Trophoblast cell (in vitro differentiated cells and primary cell): ENCODE measurements around the gene QRSL1.

ENCODE experiments used
- DNase-seq, 2 donors: peaks; one replicate each; pipeline ENCODE4 v3.0.0-alpha.2; 2016
- H2AFZ ChIP-seq: 2 replicates; pipeline ENCODE4 v1.6.1; 2013; ENCODE audit warnings: low read length, moderate library complexity, mild to moderate bottlenecking; ENCODE audit not compliant: insufficient read depth, poor library complexity
- H2AK5ac ChIP-seq: 2 replicates; pipeline ENCODE4 v1.6.1; 2013; ENCODE audit warnings: mild to moderate bottlenecking, low read length
- H2BK120ac ChIP-seq: 2 replicates; pipeline ENCODE4 v1.6.1; 2013; ENCODE audit warnings: low read length, mild to moderate bottlenecking, moderate library complexity; ENCODE audit not compliant: insufficient read depth, poor library complexity
- H2BK12ac ChIP-seq: 2 replicates; pipeline ENCODE4 v1.6.1; 2013; ENCODE audit warnings: mild to moderate bottlenecking, low read length, moderate library complexity
- H2BK5ac ChIP-seq: 2 replicates; pipeline ENCODE4 v1.6.1; 2013; ENCODE audit warnings: low read length, low read depth, moderate library complexity, mild to moderate bottlenecking; ENCODE audit not compliant: poor library complexity
- H3K14ac ChIP-seq: 2 replicates; pipeline ENCODE4 v1.6.1; 2013; ENCODE audit warnings: mild to moderate bottlenecking, low read length
- H3K18ac ChIP-seq: 2 replicates; pipeline ENCODE4 v1.6.1; 2013; ENCODE audit warnings: mild to moderate bottlenecking, low read length
- H3K23ac ChIP-seq: 2 replicates; pipeline ENCODE4 v1.6.1; 2013; ENCODE audit warnings: low read length
- H3K27ac ChIP-seq: 2 replicates; pipeline ENCODE4 v1.5.1; 2013; ENCODE audit warnings: low read depth, mild to moderate bottlenecking, inconsistent platforms, low read length, moderate library complexity
- H3K27me3 ChIP-seq: 2 replicates; pipeline ENCODE4 v1.6.1; 2013; ENCODE audit warnings: inconsistent platforms, mild to moderate bottlenecking, low read length, moderate library complexity; ENCODE audit not compliant: insufficient read depth
- H3K36me3 ChIP-seq, 2 experiments: 1 replicate in 1 of 2; 2 replicates in 1 of 2; pipeline ENCODE4 v1.6.1; 2013; ENCODE audit warnings: low read length in 2 of 2, mild to moderate bottlenecking in 2 of 2, moderate library complexity in 1 of 2; ENCODE audit not compliant: insufficient read depth in 2 of 2, control insufficient read depth in 1 of 2
- H3K4ac ChIP-seq: 2 replicates; pipeline ENCODE4 v1.6.1; 2013; ENCODE audit warnings: low read depth, mild to moderate bottlenecking, low read length, moderate library complexity
- H3K4me1 ChIP-seq, 2 experiments: 1 replicate in 1 of 2; 2 replicates in 1 of 2; pipeline ENCODE4 v1.6.1; 2013; ENCODE audit warnings: low read length in 2 of 2, mild to moderate bottlenecking in 2 of 2, moderate library complexity in 1 of 2; ENCODE audit not compliant: insufficient read depth in 2 of 2, control insufficient read depth in 1 of 2
- H3K4me2 ChIP-seq: 2 replicates; pipeline ENCODE4 v1.6.1; 2013; ENCODE audit warnings: inconsistent platforms, mild to moderate bottlenecking, low read length, moderate library complexity
- H3K4me3 ChIP-seq: 2 replicates; pipeline ENCODE4 v1.5.1; 2013; ENCODE audit warnings: mild to moderate bottlenecking, low read depth, low read length, inconsistent platforms
- H3K79me1 ChIP-seq: one replicate; pipeline ENCODE4 v1.6.1; 2013; ENCODE audit warnings: low read length
- H3K79me2 ChIP-seq: 2 replicates; pipeline ENCODE4 v1.6.1; 2013; ENCODE audit warnings: low read length, mild to moderate bottlenecking; ENCODE audit not compliant: control insufficient read depth, insufficient read depth, poor library complexity
- H3K9ac ChIP-seq: 2 replicates; pipeline ENCODE4 v1.6.1; 2013; ENCODE audit warnings: mild to moderate bottlenecking, low read length
- H3K9me3 ChIP-seq: 2 replicates; pipeline ENCODE4 v1.6.1; 2013; ENCODE audit warnings: low read depth, mild to moderate bottlenecking, control low read depth, inconsistent platforms, low read length; ENCODE audit not compliant: insufficient read depth
- H4K12ac ChIP-seq: 2 replicates; pipeline ENCODE4 v1.6.1; 2013; ENCODE audit warnings: low read depth, mild to moderate bottlenecking, low read length, moderate library complexity
- H4K8ac ChIP-seq: 2 replicates; pipeline ENCODE4 v1.6.1; 2013; ENCODE audit warnings: low read depth, mild to moderate bottlenecking, low read length, moderate library complexity
- H4K91ac ChIP-seq: one replicate; pipeline ENCODE4 v1.6.1; 2013; ENCODE audit warnings: low read depth, mild to moderate bottlenecking, low read length, moderate library complexity
- WGBS: extraction: QIAGEN DNeasy Blood & Tissue Kit; methylation state at CpG from one replicate; pipeline ENCODE4 v1.1.7; 2013; ENCODE audit warnings: missing lambda C conversion rate; ENCODE audit not compliant: insufficient read length, insufficient coverage; ENCODE audit errors: extremely low coverage; 5-methylcytosine and 5-hydroxymethylcytosine counted together

QRSL1 gene

DNA sequence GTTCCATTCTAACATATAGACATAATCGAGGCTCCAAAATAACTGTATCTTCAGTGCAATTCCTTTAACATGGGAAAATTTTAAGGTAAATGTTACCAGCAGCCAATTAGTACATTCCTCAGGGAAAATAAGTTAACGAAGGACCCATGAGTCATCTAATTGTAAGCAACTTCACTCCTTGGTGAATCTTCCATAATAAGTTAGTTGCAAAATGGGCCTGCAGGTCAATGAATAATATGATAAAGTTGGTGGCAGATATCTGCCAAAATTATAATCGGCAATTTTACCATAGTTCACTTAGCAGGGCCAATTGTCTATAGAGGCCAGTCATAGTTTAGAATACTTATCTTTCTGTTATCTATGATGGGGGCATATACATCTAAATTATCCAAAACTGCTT lies 42.3 kb downstream of the QRSL1 start:
- DNase-seq = peak; percentile 35 to 91
- H3K18ac ChIP-seq = no peak overlapping the region
- no peaks in the 10 kb centered on the region for H3K27me3 ChIP-seq
- H4K8ac ChIP-seq = no peak overlapping the region
- no peak overlapping the region for H2BK5ac ChIP-seq
- no peak overlapping the region for H2BK12ac ChIP-seq
- H3K9ac ChIP-seq = no peak overlapping the region
- H4K12ac ChIP-seq = no peak overlapping the region
- peaks cover 2% of the 10 kb centered on the region for H3K79me2 ChIP-seq
- no peak overlapping the region for H3K4me3 ChIP-seq
- H3K27ac ChIP-seq = no peak overlapping the region
- no peak overlapping the region for H3K4ac ChIP-seq
- no CpG with 5 or more reads among the region's 3 CpGs for WGBS
- H3K9me3 ChIP-seq = no peaks in the 10 kb centered on the region
- no peak overlapping the region for H2AK5ac ChIP-seq
- H3K4me2 ChIP-seq = no peak overlapping the region
- no peaks in the 10 kb centered on the region for H3K79me1 ChIP-seq
- H2BK120ac ChIP-seq = no peak overlapping the region
- H3K14ac ChIP-seq = no peak overlapping the region
- no peak overlapping the region for H4K91ac ChIP-seq
- H3K4me1 ChIP-seq = peaks cover 0 to under 1% of the 10 kb centered on the region in 2 experiments
- H3K23ac ChIP-seq = no peak overlapping the region
- no peak overlapping the region for H2AFZ ChIP-seq
- no peaks in the 10 kb centered on the region for H3K36me3 ChIP-seq

DNA sequence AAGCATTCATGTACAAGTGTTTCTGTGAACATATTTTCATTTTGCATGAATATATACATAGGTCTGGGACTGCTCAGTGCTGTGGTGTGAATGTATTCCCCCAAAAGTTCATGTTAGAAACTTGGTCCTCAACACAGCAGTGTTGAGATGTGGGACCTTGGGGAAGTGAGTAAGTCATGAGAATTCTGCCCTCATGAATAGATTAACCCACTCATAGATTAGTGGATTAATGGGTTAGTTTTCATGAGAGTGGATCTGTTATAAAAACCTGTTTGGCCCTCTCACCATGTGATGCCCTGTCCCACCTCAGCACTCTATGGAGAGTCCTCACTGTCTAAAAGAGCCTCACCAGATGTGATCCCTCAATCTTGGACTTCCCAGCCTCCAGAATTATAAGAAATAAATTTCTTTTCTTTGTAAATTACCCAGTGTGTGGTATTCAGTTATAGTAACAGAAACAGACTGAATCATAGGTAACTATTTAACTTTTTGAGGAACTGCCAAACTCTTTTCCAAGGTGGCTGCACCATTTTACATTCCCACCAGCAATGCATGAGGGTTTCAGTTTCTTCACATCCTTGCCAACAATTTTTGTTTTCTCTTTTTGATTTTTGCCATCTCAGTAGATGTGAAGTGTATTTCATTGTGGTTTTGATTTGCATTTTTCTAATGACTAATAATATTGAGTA lies 45.3 kb downstream of the QRSL1 start:
- no peak overlapping the region for H3K9ac ChIP-seq
- no peaks in the 10 kb centered on the region for H3K4me1 ChIP-seq
- H3K23ac ChIP-seq = no peak overlapping the region
- peaks cover 2% of the 10 kb centered on the region for H3K79me2 ChIP-seq
- no peak overlapping the region for H3K27ac ChIP-seq
- no peak overlapping the region for H3K4me3 ChIP-seq
- H3K14ac ChIP-seq = no peak overlapping the region
- H2BK5ac ChIP-seq = no peak overlapping the region
- H2AK5ac ChIP-seq = no peak overlapping the region
- no peak overlapping the region for H3K18ac ChIP-seq
- no peaks in the 10 kb centered on the region for H3K36me3 ChIP-seq
- H3K4me2 ChIP-seq = no peak overlapping the region
- no peak overlapping the region for H4K8ac ChIP-seq
- no peak for DNase-seq
- no peaks in the 10 kb centered on the region for H3K79me1 ChIP-seq
- no peaks in the 10 kb centered on the region for H3K27me3 ChIP-seq
- no peaks in the 10 kb centered on the region for H3K9me3 ChIP-seq
- H4K12ac ChIP-seq = no peak overlapping the region
- H2BK120ac ChIP-seq = no peak overlapping the region
- H3K4ac ChIP-seq = no peak overlapping the region
- H2BK12ac ChIP-seq = no peak overlapping the region
- H4K91ac ChIP-seq = no peak overlapping the region
- no peak overlapping the region for H2AFZ ChIP-seq

DNA sequence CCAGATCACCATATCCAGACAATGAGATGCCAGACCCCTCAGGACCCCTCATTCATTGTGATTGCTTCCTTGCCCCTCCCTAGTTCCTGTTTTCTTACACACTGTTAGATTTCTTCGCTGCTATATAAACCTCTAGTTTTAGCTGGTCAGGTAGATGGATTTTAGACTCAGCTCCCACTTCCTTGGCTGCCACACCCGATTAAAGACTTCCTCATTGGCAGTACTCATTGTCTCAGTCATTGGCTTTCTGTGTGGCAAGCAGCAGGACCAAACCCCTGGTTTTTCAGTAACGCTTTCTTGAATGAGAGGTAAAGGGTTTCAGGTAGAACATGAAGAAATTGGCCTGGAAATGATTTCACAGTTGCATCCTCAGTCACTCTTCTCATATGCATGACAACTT lies 47.9 kb downstream of the QRSL1 start:
- Histone ChIP-seq H3K79me2 (no peaks in the 10 kb centered on the region), H3K27ac (no peak overlapping the region), H2AK5ac (no peak overlapping the region), H3K9ac (no peak overlapping the region), H3K4me1 (no peaks in the 10 kb centered on the region), H3K4ac (no peak overlapping the region), H3K36me3 (no peaks in the 10 kb centered on the region), H3K18ac (no peak overlapping the region), H3K14ac (no peak overlapping the region), H4K91ac (no peak overlapping the region), H3K27me3 (no peaks in the 10 kb centered on the region), H3K4me3 (no peak overlapping the region), H2BK120ac (no peak overlapping the region), H2BK12ac (no peak overlapping the region), H2AFZ (no peak overlapping the region), H3K9me3 (no peaks in the 10 kb centered on the region), H3K23ac (no peak overlapping the region), H4K8ac (no peak overlapping the region), H2BK5ac (no peak overlapping the region), H4K12ac (no peak overlapping the region), H3K79me1 (no peaks in the 10 kb centered on the region), H3K4me2 (no peak overlapping the region)
- no CpG with 5 or more reads among the region's 3 CpGs for whole genome bisulfite sequencing
- DNase-seq = no peak

DNA sequence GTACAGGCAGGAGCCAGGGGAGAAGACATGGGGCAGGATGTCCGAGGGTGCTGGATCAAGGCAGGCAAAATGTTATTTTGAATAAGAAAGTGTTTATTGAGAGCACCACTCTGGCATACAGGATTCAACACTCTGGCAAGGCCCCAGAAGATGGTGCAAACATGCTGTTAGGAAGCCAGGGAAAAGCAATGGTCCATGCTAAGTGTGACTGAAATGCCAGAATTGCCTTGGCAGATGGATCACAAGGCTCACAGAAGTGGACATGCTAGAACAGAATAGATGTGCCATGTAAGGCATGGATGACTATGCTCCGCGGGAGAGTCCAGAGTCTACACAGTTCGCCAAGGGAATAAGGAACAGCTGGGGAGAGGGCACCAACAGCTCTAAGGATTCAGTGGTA lies 54.6 kb downstream of the QRSL1 start:
- Histone ChIP-seq H2BK12ac (no peak overlapping the region), H3K4me2 (no peak overlapping the region), H2AK5ac (no peak overlapping the region), H4K8ac (no peak overlapping the region), H3K23ac (no peak overlapping the region), H3K79me2 (no peaks in the 10 kb centered on the region), H3K4me3 (no peak overlapping the region), H3K18ac (no peak overlapping the region), H3K4me1 (no peaks in the 10 kb centered on the region), H2BK5ac (no peak overlapping the region), H3K9ac (no peak overlapping the region), H2AFZ (no peak overlapping the region), H3K36me3 (no peaks in the 10 kb centered on the region), H3K14ac (no peak overlapping the region), H3K9me3 (no peaks in the 10 kb centered on the region), H3K79me1 (no peaks in the 10 kb centered on the region), H4K12ac (no peak overlapping the region), H3K27me3 (no peaks in the 10 kb centered on the region), H4K91ac (no peak overlapping the region), H3K27ac (no peak overlapping the region), H3K4ac (no peak overlapping the region), H2BK120ac (no peak overlapping the region)
- no CpG with 5 or more reads among the region's 4 CpGs for WGBS
- DNase-seq = no peak
